HepG2 (cell line): Measurements from ENCODE around the gene TRIM22.

Experiments
- EZH2 ChIP-seq: conservative IDR thresholded peaks from 2 replicates; pipeline ENCODE4 v1.6.1; 2012; ENCODE audit warnings: mild to moderate bottlenecking, low read depth, low read length, moderate library complexity
- TF ChIP-seq, protein P1 (sequence below): sonication (generic); formaldehyde crosslinking; IDR thresholded peaks from 2 replicates; pipeline ENCODE4 v1.4.0; 2020; ENCODE audit warnings: missing genetic modification reagents

DNA sequence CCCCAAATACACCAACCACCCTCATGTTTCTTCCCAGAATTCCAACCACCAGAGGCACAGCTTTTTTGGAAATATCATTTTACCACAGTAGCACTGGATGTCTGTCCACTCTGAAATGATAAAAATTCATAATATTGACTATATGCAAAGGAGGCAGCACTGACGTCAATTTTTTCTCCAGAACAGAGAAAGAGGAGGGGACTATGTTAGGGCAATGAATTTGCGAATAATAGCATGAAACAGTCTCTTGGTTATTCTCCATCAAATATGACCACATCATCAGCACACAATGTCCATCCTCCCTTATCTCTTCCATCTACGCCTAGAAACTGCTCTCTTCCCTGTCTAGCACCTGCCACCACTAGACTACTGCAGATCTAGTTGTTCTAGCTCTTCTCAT, 43.5 kb upstream of the TRIM22 start:
- TF ChIP-seq EZH2: no peak
- TF ChIP-seq, protein P1, sequence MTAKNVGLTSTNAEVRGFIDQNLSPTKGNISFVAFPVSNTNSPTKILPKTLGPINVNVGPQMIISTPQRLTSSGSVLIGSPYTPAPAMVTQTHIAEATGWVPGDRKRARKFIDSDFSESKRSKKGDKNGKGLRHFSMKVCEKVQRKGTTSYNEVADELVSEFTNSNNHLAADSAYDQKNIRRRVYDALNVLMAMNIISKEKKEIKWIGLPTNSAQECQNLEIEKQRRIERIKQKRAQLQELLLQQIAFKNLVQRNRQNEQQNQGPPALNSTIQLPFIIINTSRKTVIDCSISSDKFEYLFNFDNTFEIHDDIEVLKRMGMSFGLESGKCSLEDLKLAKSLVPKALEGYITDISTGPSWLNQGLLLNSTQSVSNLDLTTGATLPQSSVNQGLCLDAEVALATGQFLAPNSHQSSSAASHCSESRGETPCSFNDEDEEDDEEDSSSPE (CRISPR knock-in tag): no peak
